HepG2 (cell line): ENCODE data around the gene INHA. TPM values are rescaled to one million over a fixed set of nuclear protein-coding genes. Genes with fewer than 3 reads are reported as not detected.

Source experiments
- ARHGAP35 ChIP-seq: sonication (generic); formaldehyde crosslinking; IDR thresholded peaks from 2 replicates; pipeline ENCODE4 v1.9.0; 2022; ENCODE audit warnings: mild to moderate bottlenecking, inconsistent platforms, moderate library complexity, missing genetic modification reagents, borderline replicate concordance
- CREM ChIP-seq, 2 experiments: sonication (generic) in 1 of 2; formaldehyde crosslinking in 1 of 2; IDR thresholded peaks; 2 replicates each; pipeline versions ENCODE4 v1.4.0 to v1.6.1; 2016 to 2020; ENCODE audit warnings: antibody characterized with exemption in 1 of 2, mild to moderate bottlenecking in 1 of 2, missing genetic modification reagents in 1 of 2
- HNRNPLL ChIP-seq: fragments of 200-400 bp; formaldehyde crosslinking; IDR thresholded peaks from 2 replicates; pipeline ENCODE4 v1.6.1; 2017; ENCODE audit warnings: mild to moderate bottlenecking, low read depth, low read length; ENCODE audit not compliant: poor library complexity, severe bottlenecking
- HOXA3 ChIP-seq: sonication (generic); formaldehyde crosslinking; IDR thresholded peaks from 2 replicates; pipeline ENCODE4 v1.5.0; 2020; ENCODE audit warnings: missing genetic modification reagents
- ONECUT2 ChIP-seq: sonication (generic); formaldehyde crosslinking; IDR thresholded peaks from 2 replicates; pipeline ENCODE4 v1.4.0; 2020; ENCODE audit warnings: missing genetic modification reagents
- PCBP2 ChIP-seq: fragments of 200-400 bp; formaldehyde crosslinking; optimal IDR thresholded peaks from 2 replicates; pipeline ENCODE3; 2018; ENCODE audit warnings: low read length, low read depth; ENCODE audit not compliant: poor library complexity, severe bottlenecking
- TGIF2 ChIP-seq: IDR thresholded peaks from 2 replicates; pipeline ENCODE4 v1.6.1; 2016; ENCODE audit warnings: control low read depth, missing compliant biosample characterization
- ZNF564 ChIP-seq: sonication (generic); formaldehyde crosslinking; IDR thresholded peaks from 2 replicates; pipeline ENCODE4 v1.8.1; 2023; ENCODE audit warnings: mild to moderate bottlenecking, missing genetic modification reagents
- ZNF644 ChIP-seq: IDR thresholded peaks from 2 replicates; pipeline ENCODE4 v1.6.1; 2016; ENCODE audit warnings: low read depth
- polyA plus RNA-seq, 8 experiments: library from polyadenylated mRNA; depleted of rRNA in 3 of 8; stranded (reverse) in 7 of 8; unstranded in 1 of 8; fragments of >200 nt; fragmentation: Illumina TruSeq in 4 of 8; extraction: Trizol in 4 of 8; gene quantifications; 2 replicates each; pipeline versions ENCODE4 v1.2.1 to v1.2.3, GENCODE V29; 2011 to 2016; ENCODE audit warnings: low read depth in 4 of 8, missing spikeins in 1 of 8, mixed read lengths in 1 of 8; ENCODE audit not compliant: insufficient read depth in 1 of 8
- total RNA-seq, 5 experiments: library from RNA; depleted of rRNA; stranded (reverse); fragments of >200 nt; fragmentation: Illumina TruSeq; extraction: Trizol; gene quantifications; 2 replicates each; pipeline ENCODE4 v1.2.3, GENCODE V29; 2016; ENCODE audit warnings: low read depth in 1 of 5
- TF ChIP-seq, protein P1 (sequence below): sonication (generic); formaldehyde crosslinking; IDR thresholded peaks from 2 replicates; pipeline ENCODE4 v1.4.0; 2020; ENCODE audit warnings: missing genetic modification reagents
- TF ChIP-seq, protein P2 (sequence below): IDR thresholded peaks from 2 replicates; pipeline ENCODE4 v1.6.1; 2016; ENCODE audit warnings: missing compliant biosample characterization, missing genetic modification reagents, borderline replicate concordance
- TF ChIP-seq, protein P3 (sequence below): sonication (generic); formaldehyde crosslinking; IDR thresholded peaks from 2 replicates; pipeline ENCODE4 v1.5.0; 2020; ENCODE audit warnings: mild to moderate bottlenecking, missing genetic modification reagents, borderline replicate concordance
- TF ChIP-seq, protein P4 (sequence below), 2 experiments: sonication (generic) in 1 of 2; formaldehyde crosslinking in 1 of 2; IDR thresholded peaks; 2 replicates each; pipeline versions ENCODE4 v1.4.0 to v1.6.1; 2016 to 2020; ENCODE audit warnings: borderline replicate concordance in 1 of 2, low read depth in 1 of 2, mild to moderate bottlenecking in 1 of 2, missing genetic modification reagents in 1 of 2
- TF ChIP-seq, protein P5 (sequence below): sonication (generic); formaldehyde crosslinking; IDR thresholded peaks from 2 replicates; pipeline ENCODE4 v1.4.0; 2020; ENCODE audit warnings: missing genetic modification reagents

INHA gene
- total and polyA plus RNA-seq, 2 of the 13 experiments (the other 11 are each of a cell fraction or from before 2014, with no cell fraction given): 4.1 to 15.2 TPM

DNA sequence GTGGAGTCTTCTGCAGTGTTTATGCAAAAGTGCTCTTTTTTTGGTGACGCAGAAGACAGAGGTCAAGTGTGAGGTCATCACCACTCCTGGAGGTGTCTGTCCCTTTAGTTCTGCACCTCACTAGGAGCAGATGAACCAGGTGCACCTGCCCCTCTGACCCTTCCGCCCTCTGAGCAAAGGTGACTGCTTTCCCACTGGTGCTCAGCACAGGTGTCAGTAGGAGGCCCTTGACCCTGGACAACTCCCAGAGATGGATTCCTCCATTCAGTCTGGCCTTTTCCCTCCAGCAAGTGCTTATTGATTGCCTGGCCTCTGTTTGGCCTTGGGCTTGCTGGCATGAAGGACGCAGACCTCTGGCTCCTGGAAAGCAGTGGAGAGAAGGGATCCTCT is 46.6 kb downstream of the INHA start (continued):
- TF ChIP-seq, protein P1, sequence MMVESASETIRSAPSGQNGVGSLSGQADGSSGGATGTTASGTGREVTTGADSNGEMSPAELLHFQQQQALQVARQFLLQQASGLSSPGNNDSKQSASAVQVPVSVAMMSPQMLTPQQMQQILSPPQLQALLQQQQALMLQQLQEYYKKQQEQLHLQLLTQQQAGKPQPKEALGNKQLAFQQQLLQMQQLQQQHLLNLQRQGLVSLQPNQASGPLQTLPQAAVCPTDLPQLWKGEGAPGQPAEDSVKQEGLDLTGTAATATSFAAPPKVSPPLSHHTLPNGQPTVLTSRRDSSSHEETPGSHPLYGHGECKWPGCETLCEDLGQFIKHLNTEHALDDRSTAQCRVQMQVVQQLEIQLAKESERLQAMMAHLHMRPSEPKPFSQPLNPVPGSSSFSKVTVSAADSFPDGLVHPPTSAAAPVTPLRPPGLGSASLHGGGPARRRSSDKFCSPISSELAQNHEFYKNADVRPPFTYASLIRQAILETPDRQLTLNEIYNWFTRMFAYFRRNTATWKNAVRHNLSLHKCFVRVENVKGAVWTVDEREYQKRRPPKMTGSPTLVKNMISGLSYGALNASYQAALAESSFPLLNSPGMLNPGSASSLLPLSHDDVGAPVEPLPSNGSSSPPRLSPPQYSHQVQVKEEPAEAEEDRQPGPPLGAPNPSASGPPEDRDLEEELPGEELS: no peak
- TF ChIP-seq ONECUT2 (CRISPR knock-in tag): peak; percentile 82
- TF ChIP-seq ZNF644 (CRISPR knock-in tag): 0 out of 2 replicates have a peak, but pooled peaks have one; percentile 13
- TF ChIP-seq, protein P2, sequence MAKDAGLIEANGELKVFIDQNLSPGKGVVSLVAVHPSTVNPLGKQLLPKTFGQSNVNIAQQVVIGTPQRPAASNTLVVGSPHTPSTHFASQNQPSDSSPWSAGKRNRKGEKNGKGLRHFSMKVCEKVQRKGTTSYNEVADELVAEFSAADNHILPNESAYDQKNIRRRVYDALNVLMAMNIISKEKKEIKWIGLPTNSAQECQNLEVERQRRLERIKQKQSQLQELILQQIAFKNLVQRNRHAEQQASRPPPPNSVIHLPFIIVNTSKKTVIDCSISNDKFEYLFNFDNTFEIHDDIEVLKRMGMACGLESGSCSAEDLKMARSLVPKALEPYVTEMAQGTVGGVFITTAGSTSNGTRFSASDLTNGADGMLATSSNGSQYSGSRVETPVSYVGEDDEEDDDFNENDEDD (CRISPR knock-in tag): no peak
- TF ChIP-seq PCBP2: no peak
- peak; percentile 25; the same call in 1 of the 2 replicates for TF ChIP-seq CREM (IDR thresholded peaks at IDR 0.05)
- TF ChIP-seq CREM (CRISPR knock-in tag; IDR thresholded peaks at IDR 0.05): no peak
- TF ChIP-seq, protein P3, sequence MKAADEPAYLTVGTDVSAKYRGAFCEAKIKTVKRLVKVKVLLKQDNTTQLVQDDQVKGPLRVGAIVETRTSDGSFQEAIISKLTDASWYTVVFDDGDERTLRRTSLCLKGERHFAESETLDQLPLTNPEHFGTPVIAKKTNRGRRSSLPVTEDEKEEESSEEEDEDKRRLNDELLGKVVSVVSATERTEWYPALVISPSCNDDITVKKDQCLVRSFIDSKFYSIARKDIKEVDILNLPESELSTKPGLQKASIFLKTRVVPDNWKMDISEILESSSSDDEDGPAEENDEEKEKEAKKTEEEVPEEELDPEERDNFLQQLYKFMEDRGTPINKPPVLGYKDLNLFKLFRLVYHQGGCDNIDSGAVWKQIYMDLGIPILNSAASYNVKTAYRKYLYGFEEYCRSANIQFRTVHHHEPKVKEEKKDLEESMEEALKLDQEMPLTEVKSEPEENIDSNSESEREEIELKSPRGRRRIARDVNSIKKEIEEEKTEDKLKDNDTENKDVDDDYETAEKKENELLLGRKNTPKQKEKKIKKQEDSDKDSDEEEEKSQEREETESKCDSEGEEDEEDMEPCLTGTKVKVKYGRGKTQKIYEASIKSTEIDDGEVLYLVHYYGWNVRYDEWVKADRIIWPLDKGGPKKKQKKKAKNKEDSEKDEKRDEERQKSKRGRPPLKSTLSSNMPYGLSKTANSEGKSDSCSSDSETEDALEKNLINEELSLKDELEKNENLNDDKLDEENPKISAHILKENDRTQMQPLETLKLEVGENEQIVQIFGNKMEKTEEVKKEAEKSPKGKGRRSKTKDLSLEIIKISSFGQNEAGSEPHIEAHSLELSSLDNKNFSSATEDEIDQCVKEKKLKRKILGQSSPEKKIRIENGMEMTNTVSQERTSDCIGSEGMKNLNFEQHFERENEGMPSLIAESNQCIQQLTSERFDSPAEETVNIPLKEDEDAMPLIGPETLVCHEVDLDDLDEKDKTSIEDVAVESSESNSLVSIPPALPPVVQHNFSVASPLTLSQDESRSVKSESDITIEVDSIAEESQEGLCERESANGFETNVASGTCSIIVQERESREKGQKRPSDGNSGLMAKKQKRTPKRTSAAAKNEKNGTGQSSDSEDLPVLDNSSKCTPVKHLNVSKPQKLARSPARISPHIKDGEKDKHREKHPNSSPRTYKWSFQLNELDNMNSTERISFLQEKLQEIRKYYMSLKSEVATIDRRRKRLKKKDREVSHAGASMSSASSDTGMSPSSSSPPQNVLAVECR (CRISPR knock-in tag): peak; percentile 35; the same call in 1 of the 2 replicates
- no peak for TF ChIP-seq ARHGAP35 (CRISPR knock-in tag)
- TF ChIP-seq ZNF564 (CRISPR knock-in tag): no peak
- TF ChIP-seq, protein P4, sequence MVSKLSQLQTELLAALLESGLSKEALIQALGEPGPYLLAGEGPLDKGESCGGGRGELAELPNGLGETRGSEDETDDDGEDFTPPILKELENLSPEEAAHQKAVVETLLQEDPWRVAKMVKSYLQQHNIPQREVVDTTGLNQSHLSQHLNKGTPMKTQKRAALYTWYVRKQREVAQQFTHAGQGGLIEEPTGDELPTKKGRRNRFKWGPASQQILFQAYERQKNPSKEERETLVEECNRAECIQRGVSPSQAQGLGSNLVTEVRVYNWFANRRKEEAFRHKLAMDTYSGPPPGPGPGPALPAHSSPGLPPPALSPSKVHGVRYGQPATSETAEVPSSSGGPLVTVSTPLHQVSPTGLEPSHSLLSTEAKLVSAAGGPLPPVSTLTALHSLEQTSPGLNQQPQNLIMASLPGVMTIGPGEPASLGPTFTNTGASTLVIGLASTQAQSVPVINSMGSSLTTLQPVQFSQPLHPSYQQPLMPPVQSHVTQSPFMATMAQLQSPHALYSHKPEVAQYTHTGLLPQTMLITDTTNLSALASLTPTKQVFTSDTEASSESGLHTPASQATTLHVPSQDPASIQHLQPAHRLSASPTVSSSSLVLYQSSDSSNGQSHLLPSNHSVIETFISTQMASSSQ (IDR thresholded peaks at IDR 0.05; ENCODE audit: low read depth): no peak
- TF ChIP-seq, protein P4 (CRISPR knock-in tag; IDR thresholded peaks at IDR 0.05; ENCODE audit: borderline replicate concordance): no peak
- no peak for TF ChIP-seq TGIF2 (CRISPR knock-in tag)
- no peak for TF ChIP-seq HNRNPLL
- 0 out of 2 replicates have a peak, but pooled peaks have one; percentile 17 for TF ChIP-seq HOXA3
- TF ChIP-seq, protein P5, sequence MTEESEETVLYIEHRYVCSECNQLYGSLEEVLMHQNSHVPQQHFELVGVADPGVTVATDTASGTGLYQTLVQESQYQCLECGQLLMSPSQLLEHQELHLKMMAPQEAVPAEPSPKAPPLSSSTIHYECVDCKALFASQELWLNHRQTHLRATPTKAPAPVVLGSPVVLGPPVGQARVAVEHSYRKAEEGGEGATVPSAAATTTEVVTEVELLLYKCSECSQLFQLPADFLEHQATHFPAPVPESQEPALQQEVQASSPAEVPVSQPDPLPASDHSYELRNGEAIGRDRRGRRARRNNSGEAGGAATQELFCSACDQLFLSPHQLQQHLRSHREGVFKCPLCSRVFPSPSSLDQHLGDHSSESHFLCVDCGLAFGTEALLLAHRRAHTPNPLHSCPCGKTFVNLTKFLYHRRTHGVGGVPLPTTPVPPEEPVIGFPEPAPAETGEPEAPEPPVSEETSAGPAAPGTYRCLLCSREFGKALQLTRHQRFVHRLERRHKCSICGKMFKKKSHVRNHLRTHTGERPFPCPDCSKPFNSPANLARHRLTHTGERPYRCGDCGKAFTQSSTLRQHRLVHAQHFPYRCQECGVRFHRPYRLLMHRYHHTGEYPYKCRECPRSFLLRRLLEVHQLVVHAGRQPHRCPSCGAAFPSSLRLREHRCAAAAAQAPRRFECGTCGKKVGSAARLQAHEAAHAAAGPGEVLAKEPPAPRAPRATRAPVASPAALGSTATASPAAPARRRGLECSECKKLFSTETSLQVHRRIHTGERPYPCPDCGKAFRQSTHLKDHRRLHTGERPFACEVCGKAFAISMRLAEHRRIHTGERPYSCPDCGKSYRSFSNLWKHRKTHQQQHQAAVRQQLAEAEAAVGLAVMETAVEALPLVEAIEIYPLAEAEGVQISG: no peak
